Testis (tissue), 3 donors: ENCODE results near the gene OXA1L. TPM values are rescaled to one million over a fixed set of nuclear protein-coding genes. Genes with fewer than 3 reads are reported as not detected.

ENCODE experiments used
- DNase-seq: peaks from one replicate; pipeline ENCODE4 v3.0.0-alpha.2; 2019
- H3K27ac ChIP-seq, 2 donors: fragments of 200-600 bp; sonication (generic); one replicate each; pipeline ENCODE4 v1.5.1; 2019
- H3K27me3 ChIP-seq: fragments of 200-600 bp; sonication (generic); one replicate; pipeline ENCODE4 v1.5.1; 2019
- H3K36me3 ChIP-seq: fragments of 200-600 bp; sonication (generic); one replicate; pipeline ENCODE4 v1.5.1; 2017; ENCODE audit warnings: low read depth; ENCODE audit errors: missing control alignments
- H3K4me1 ChIP-seq: fragments of 200-600 bp; sonication (generic); one replicate; pipeline ENCODE4 v1.5.1; 2019
- H3K4me3 ChIP-seq, 2 donors: fragments of 200-600 bp; sonication (generic); one replicate each; pipeline ENCODE4 v1.5.1; 2017 to 2019
- H3K9me3 ChIP-seq: fragments of 200-600 bp; sonication (generic); one replicate; pipeline ENCODE4 v1.5.1; 2017
- POLR2A ChIP-seq: fragments of 450-650 bp; IDR thresholded peaks from one replicate; pipeline ENCODE4 v1.6.1; 2017; ENCODE audit warnings: antibody characterized with exemption, mild to moderate bottlenecking, moderate library complexity
- WGBS, 2 donors: methylation state at CpG; one replicate each; pipeline ENCODE4 v1.1.5; 2018; 5-methylcytosine and 5-hydroxymethylcytosine counted together
- intact Hi-C: fragments of 100-400 bp; cut with DNase I; formaldehyde crosslinking; loops from one replicate; pipeline ENCODE4 v1.15.1; 2023; ENCODE audit warnings: low total_unique reads
- polyA plus RNA-seq: library from polyadenylated mRNA; stranded (reverse); fragments of 350-450 nt; fragmentation: Illumina TruSeq; extraction: RNeasy Lipid Tissue Mini Kit (QIAGEN cat#74804); gene quantifications from one replicate; pipeline ENCODE4 v1.2.3, GENCODE V29; 2014; ENCODE audit warnings: low read depth, low replicate concordance; ENCODE audit not compliant: insufficient read depth
- total RNA-seq, 2 donors: library from RNA; depleted of rRNA; stranded (reverse); fragments of >200 nt; gene quantifications; one replicate each; pipeline ENCODE4 v1.2.3, GENCODE V29; 2016
- TF ChIP-seq, protein P1 (sequence below), 3 experiments: fragments of 450-650 bp in 2 of 3; fragments of 200-600 bp in 1 of 3; sonication (generic) in 1 of 3; IDR thresholded peaks; one replicate each; pipeline ENCODE4 v1.5.1; 2016 to 2019; ENCODE audit warnings: antibody characterized with exemption in 3 of 3, mild to moderate bottlenecking in 2 of 3, moderate library complexity in 1 of 3

OXA1L gene
- total and polyA plus RNA-seq, 3 donors from 2014 or later = 61.7 to 79.8 (median 76.8) TPM

DNA sequence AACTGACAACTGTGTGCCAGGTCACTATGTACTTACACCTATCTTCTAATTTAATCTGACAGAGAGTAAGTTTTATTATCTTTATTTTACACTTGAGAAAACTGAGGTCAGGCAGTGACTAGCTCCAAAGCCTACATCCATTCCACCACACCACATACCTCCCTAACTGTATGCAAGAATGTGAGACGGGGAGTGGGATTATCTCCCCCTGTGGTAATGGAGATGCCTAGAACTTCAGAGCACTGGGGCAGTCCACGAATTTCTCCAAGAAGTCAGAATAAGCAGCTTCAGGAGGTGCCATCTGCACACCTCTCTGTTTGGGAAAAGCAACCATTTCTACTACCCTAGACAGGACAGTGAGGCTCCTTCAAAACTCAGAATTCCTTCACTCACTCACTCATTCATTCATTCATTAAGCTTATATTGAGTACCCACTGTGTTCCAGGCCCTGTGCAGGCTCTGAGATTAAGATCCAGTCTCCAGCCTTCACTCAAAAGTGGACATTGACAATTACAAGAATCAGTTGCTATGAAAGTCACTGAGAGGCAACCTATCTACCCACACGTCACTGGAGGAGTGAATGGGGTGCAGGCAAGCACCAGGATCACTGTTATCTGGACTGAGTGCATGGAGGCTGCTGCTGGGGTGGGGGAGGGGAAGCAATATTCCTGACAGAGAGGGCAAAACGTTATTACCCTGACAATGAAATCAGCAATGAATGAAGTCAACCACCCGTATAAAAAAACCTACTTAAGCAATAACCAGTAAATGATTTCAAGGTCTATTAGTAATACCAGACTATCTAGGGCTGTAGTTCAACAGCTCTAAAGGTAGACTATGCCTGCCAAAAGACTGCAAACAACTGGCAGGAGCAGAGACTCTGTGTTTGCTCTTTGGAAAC is 30.8 kb downstream of the OXA1L start:
- Histone ChIP-seq H3K9me3 (no peaks in the 10 kb centered on the region), H3K27me3 (no peaks in the 10 kb centered on the region), H3K27ac (no peak overlapping the region), H3K36me3 (no peaks in the 10 kb centered on the region), H3K4me1 (no peaks in the 10 kb centered on the region), H3K4me3 (no peak overlapping the region)
- WGBS, 2 donors = 46 to 56% methylated on average over 5 of the region's 5 CpGs
- TF ChIP-seq, protein P1, sequence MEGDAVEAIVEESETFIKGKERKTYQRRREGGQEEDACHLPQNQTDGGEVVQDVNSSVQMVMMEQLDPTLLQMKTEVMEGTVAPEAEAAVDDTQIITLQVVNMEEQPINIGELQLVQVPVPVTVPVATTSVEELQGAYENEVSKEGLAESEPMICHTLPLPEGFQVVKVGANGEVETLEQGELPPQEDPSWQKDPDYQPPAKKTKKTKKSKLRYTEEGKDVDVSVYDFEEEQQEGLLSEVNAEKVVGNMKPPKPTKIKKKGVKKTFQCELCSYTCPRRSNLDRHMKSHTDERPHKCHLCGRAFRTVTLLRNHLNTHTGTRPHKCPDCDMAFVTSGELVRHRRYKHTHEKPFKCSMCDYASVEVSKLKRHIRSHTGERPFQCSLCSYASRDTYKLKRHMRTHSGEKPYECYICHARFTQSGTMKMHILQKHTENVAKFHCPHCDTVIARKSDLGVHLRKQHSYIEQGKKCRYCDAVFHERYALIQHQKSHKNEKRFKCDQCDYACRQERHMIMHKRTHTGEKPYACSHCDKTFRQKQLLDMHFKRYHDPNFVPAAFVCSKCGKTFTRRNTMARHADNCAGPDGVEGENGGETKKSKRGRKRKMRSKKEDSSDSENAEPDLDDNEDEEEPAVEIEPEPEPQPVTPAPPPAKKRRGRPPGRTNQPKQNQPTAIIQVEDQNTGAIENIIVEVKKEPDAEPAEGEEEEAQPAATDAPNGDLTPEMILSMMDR (IDR thresholded peaks at IDR 0.05) = no peak
- no peak for TF ChIP-seq POLR2A
- no peak for DNase-seq
- intact Hi-C loops = no loop called here

DNA sequence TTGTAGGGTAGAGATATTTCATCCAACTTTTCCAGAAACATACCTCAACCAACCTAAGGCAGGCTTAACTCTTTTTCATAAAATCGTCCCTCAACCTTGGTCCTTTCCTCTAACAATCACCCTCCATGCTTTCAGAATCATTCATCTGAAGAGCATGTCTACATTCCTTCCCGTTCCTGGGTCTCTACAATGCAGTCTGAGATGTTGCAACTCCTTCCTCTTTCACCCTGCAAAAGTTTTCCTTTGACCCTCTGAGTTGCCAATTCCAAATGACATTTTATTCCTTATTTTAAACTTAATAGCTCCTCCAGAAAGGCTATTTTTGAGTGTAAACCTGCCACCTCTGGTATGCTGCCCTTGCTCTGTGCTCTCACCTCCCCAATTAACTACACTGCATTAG is 32.0 kb downstream of the OXA1L start:
- H3K27me3 ChIP-seq = no peaks in the 10 kb centered on the region
- no peaks in the 10 kb centered on the region for H3K4me1 ChIP-seq
- no peaks in the 10 kb centered on the region for H3K36me3 ChIP-seq
- intact Hi-C loops = no loop called here
- DNase-seq = no peak
- TF ChIP-seq, protein P1 (IDR thresholded peaks at IDR 0.05) = no peak
- TF ChIP-seq POLR2A = no peak
- no peak overlapping the region for H3K27ac ChIP-seq
- no peak overlapping the region for H3K4me3 ChIP-seq
- 64 to 78% methylated on average over 2 of the region's 2 CpGs for WGBS, 2 donors
- H3K9me3 ChIP-seq = no peaks in the 10 kb centered on the region

DNA sequence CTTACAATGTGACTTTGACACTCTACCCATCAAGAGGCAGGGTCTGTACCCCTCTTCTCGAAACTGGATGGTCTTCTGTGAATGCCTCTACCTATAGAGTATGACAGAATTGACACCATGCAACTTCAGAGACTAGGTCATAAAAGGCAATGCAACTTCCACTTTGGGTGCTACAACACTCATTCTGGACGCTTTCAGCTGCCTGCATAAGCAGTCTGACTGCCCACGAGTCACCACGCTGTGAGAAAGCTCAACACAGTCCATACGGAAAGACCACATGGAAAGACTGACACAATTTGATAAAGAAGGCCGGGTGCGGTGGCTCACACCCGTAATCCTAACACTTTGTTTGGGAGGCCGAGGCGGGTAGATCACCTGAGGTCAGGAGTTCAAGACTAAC is 33.9 kb downstream of the OXA1L start:
- no peak for DNase-seq
- Histone ChIP-seq H3K27me3 (no peaks in the 10 kb centered on the region), H3K4me1 (no peaks in the 10 kb centered on the region), H3K27ac (no peak overlapping the region), H3K36me3 (no peaks in the 10 kb centered on the region), H3K4me3 (no peak overlapping the region), H3K9me3 (no peaks in the 10 kb centered on the region)
- no peak for TF ChIP-seq POLR2A
- TF ChIP-seq, protein P1 (IDR thresholded peaks at IDR 0.05) = no peak
- WGBS, 2 donors = 89 to 96% methylated on average over 10 of the region's 10 CpGs
- intact Hi-C loops = no loop called here

DNA sequence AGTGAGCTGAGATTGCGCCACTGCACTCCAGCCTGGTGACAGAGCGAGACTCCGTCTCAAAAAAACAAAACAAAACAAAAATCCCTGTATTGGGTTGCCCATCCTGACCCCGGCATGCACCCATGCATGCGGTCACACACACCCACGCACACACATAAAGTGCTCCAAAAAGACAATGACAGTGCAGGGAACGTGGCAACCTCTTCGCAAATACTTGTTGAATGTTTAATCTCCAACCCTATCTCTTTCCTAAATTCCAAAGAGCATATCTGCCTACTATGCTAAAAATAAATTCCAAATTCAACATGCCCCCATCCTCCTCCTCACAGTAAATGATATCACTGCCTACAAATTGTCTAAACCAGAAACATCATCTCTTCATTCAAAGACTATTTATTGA is 35.2 kb downstream of the OXA1L start:
- no peak for DNase-seq
- Histone ChIP-seq H3K4me3 (no peak overlapping the region), H3K27me3 (no peaks in the 10 kb centered on the region), H3K4me1 (no peaks in the 10 kb centered on the region), H3K36me3 (no peaks in the 10 kb centered on the region), H3K9me3 (no peaks in the 10 kb centered on the region), H3K27ac (no peak overlapping the region)
- intact Hi-C loops = no loop called here
- TF ChIP-seq POLR2A = no peak
- TF ChIP-seq, protein P1 (IDR thresholded peaks at IDR 0.05) = no peak
- WGBS, 2 donors = 82 to 91% methylated on average over 8 of the region's 8 CpGs
